Measurements from ENCODE around the gene FUT9.

Gene FUT9

GRCh38 chr6:96066376-96066775, 50.6 kb downstream of the FUT9 start:
- DNase-seq (ENCODE audit: low read depth in 2 of 2, low spot score in 1 of 2), result no peak

- no peak for DNase-seq (ENCODE audit: low read depth in 2 of 2, low spot score in 1 of 2)
Measured at GRCh38 chr6:96073555-96073954, 57.8 kb downstream of the FUT9 start.

- DNase-seq (ENCODE audit: low read depth in 2 of 2, low spot score in 1 of 2), result no peak
Measured at GRCh38 chr6:96074006-96074405, 58.2 kb downstream of the FUT9 start.

GRCh38 chr6:96075826-96076225, 60.1 kb downstream of the FUT9 start:
- no peak for DNase-seq (ENCODE audit: low read depth in 2 of 2, low spot score in 1 of 2)

- DNase-seq (ENCODE audit: low read depth in 2 of 2, low spot score in 1 of 2), result no peak
Measured at GRCh38 chr6:96086745-96087144, 71.0 kb downstream of the FUT9 start.

GRCh38 chr6:96089173-96089572, 73.4 kb downstream of the FUT9 start:
- no peak for DNase-seq (ENCODE audit: low read depth in 2 of 2, low spot score in 1 of 2)

- no peak for DNase-seq (ENCODE audit: low read depth in 2 of 2, low spot score in 1 of 2)
Measured at GRCh38 chr6:96094077-96094476, 78.3 kb downstream of the FUT9 start.

GRCh38 chr6:96099069-96099468, 83.3 kb downstream of the FUT9 start:
- DNase-seq (ENCODE audit: low read depth in 2 of 2, low spot score in 1 of 2), result no peak

GRCh38 chr6:96101564-96101963, 85.8 kb downstream of the FUT9 start:
- DNase-seq (ENCODE audit: low read depth in 2 of 2, low spot score in 1 of 2), result no peak

- no peak for DNase-seq (ENCODE audit: low read depth in 2 of 2, low spot score in 1 of 2)
Measured at GRCh38 chr6:96104910-96105309, 89.1 kb downstream of the FUT9 start.

- no peak for DNase-seq (ENCODE audit: low read depth in 2 of 2, low spot score in 1 of 2)
Measured at GRCh38 chr6:96110878-96111277, 95.1 kb downstream of the FUT9 start.

GRCh38 chr6:96116674-96117073, 100.9 kb downstream of the FUT9 start:
- no peak for DNase-seq (ENCODE audit: low read depth in 2 of 2, low spot score in 1 of 2)

GRCh38 chr6:96124778-96125177, 109.0 kb downstream of the FUT9 start:
- no peak for DNase-seq (ENCODE audit: low read depth in 2 of 2, low spot score in 1 of 2)

GRCh38 chr6:96138406-96138805, 122.6 kb downstream of the FUT9 start:
- DNase-seq (ENCODE audit: low read depth in 2 of 2, low spot score in 1 of 2), result no peak

GRCh38 chr6:96142142-96142541, 126.4 kb downstream of the FUT9 start:
- no peak for DNase-seq (ENCODE audit: low read depth in 2 of 2, low spot score in 1 of 2)

GRCh38 chr6:96150431-96150830, 134.7 kb downstream of the FUT9 start:
- no peak for DNase-seq (ENCODE audit: low read depth in 2 of 2, low spot score in 1 of 2)

GRCh38 chr6:96151707-96152106, 135.9 kb downstream of the FUT9 start:
- no peak for DNase-seq (ENCODE audit: low read depth in 2 of 2, low spot score in 1 of 2)

GRCh38 chr6:96152114-96152708, 136.4 kb downstream of the FUT9 start:
- no peak for DNase-seq (ENCODE audit: low read depth in 2 of 2, low spot score in 1 of 2)

GRCh38 chr6:96153775-96154174, 138.0 kb downstream of the FUT9 start:
- no peak for DNase-seq (ENCODE audit: low read depth in 2 of 2, low spot score in 1 of 2)

GRCh38 chr6:96156425-96156824, 140.7 kb downstream of the FUT9 start:
- no peak for DNase-seq (ENCODE audit: low read depth in 2 of 2, low spot score in 1 of 2)

GRCh38 chr6:96157018-96157565, 141.3 kb downstream of the FUT9 start:
- no peak for DNase-seq (ENCODE audit: low read depth in 2 of 2, low spot score in 1 of 2)

GRCh38 chr6:96162711-96163120, 146.9 kb downstream of the FUT9 start:
- no peak for DNase-seq (ENCODE audit: low read depth in 2 of 2, low spot score in 1 of 2)

GRCh38 chr6:96164802-96165201, 149.0 kb downstream of the FUT9 start:
- no peak for DNase-seq (ENCODE audit: low read depth in 2 of 2, low spot score in 1 of 2)
